Measurements from ENCODE around the gene LPP. TPM values are rescaled to one million over a fixed set of nuclear protein-coding genes. Genes with fewer than 3 reads are reported as not detected.

LPP gene
- total RNA-seq, 2 donors from 2014 or later: 52.7 to 53.4 TPM

DNA sequence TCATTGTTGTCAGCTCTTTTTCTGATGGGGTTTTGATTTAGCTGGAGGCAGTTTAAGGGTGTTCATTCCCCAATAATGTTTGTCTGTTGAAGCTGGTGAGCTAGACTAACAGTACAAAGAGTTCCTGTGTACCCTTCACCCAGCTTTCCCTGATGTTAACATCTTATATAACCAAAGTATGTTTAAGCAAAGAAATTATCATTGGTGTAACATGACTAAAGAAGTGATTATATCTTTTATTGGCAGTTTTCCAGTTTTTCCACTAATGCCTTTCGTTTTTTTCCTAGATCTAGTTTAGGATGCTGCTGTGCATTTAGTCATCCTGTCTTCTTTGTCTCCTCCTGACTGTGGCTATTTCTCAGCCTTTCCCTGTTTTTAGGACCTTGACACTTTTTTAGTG lies 165.6 kb downstream of the LPP start:
- ATAC-seq (no peak), DNase-seq (ENCODE audit: low spot score in 2 of 2) (no peak)
- Mint-ChIP-seq H3K36me3 (peaks cover 6 to 28% of the 10 kb centered on the region in 2 donors), H3K9me3 (peaks cover 5 to 10% of the 10 kb centered on the region in 2 donors), H3K27ac (no peak overlapping the region)

DNA sequence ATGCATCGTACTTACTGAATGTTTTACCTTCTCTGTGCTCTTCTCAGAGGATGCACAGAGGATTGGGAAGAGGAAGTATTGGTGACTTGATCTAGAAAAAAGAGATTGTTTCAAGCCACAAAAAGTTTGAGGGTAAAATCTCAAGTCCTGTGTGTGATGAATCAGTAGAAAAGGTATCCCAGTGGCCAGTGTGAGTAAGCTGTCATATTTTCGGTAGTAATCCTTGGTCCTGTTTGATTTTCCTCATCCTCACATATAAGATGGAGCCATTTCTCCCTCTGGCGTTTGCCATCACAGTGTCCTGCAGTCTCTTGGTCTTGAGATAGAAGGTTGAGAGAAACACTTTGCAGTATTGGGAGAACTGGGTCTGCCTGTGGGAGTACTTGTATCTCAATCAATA lies 166.8 kb downstream of the LPP start:
- peaks cover 6 to 17% of the 10 kb centered on the region in 2 donors for H3K9me3 Mint-ChIP-seq
- DNase-seq (ENCODE audit: low spot score in 2 of 2) (no peak), ATAC-seq (peak in 1 of 2 donors; percentile 1)
- no peak overlapping the region for H3K27ac Mint-ChIP-seq
- H3K36me3 Mint-ChIP-seq: peaks cover 6 to 40% of the 10 kb centered on the region in 2 donors

GRCh38 chr3:188321258-188321657 lies 167.3 kb downstream of the LPP start:
- no peak overlapping the region for H3K27ac Mint-ChIP-seq
- H3K9me3 Mint-ChIP-seq: peaks cover 6 to 22% of the 10 kb centered on the region in 2 donors
- DNase-seq (ENCODE audit: low spot score in 2 of 2) (no peak), ATAC-seq (no peak)
- H3K36me3 Mint-ChIP-seq: peaks cover 10 to 45% of the 10 kb centered on the region in 2 donors

DNA sequence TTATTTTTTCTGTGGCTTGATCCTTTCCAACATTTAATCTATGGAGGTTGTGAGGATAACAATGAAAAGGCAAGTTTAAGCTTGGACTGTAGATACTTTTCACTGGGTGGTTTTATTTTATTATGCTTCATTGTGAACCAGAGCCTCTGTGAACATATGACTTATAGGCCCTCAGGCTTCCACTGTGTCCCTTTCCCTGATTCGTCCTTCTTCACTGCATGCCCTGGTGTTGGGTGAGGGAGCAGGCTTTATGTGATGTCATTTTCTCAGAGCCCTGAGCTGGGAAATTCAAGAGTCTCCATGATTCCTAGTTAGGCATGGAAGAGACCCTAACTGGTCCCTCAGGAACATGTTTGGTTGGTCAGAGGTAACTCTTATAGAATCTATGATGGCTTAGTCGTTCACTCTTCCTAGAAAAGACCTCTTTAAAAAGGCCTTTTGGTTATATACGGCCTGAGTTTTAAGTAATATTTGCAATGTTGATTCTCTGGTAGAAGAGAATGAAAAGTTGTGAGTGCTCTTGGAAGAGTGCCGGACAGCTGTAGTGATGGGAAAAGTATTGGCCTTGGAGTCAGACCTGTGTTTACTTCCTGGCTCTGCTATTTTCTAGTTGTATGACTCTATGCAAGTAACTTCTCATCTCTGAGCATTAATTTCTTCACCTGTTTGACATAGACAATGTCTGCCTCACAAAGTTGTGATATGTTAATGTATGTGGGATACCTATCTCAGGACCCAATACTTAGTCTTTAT lies 168.4 kb downstream of the LPP start:
- H3K9me3 Mint-ChIP-seq: peaks cover 6 to 23% of the 10 kb centered on the region in 2 donors
- ATAC-seq (no peak), DNase-seq (ENCODE audit: low spot score in 2 of 2) (no peak)
- H3K27ac Mint-ChIP-seq: peak overlapping the region; percentile 78 to 90
- H3K36me3 Mint-ChIP-seq: peaks cover 11 to 52% of the 10 kb centered on the region in 2 donors

- ATAC-seq: peak; percentile 95 to 97
- Mint-ChIP-seq H3K9me3 (peaks cover 6 to 17% of the 10 kb centered on the region in 2 donors), H3K27ac (peak overlapping the region; percentile 78 to 90), H3K36me3 (peaks cover 5 to 45% of the 10 kb centered on the region in 2 donors)
- DNase-seq (ENCODE audit: low spot score in 2 of 2): peak; percentile 53 to 59
These were observed 169.3 kb downstream of the LPP start for GRCh38 chr3:188323067-188323842.

DNA sequence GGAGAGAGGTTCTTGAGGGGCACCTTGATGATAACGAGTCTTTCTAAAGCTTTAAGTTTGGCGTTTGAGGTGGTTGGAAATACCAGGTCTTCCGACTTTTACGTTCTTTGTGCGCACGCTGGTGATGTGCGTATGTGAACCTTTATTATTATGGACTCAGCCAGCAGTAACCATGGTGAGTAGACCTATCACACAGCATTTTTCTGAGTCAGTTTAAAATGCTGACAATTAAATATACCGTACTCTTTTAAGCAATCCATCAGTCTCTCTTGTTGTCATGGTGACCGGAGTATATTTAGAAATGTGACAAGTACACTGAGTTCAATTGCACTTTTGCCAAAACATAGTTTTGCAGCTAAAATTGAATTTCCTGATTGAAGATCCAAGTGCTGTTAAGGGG lies 172.2 kb downstream of the LPP start:
- Mint-ChIP-seq H3K36me3 (peaks cover 5 to 55% of the 10 kb centered on the region in 2 donors), H3K9me3 (peaks cover 6 to 17% of the 10 kb centered on the region in 2 donors), H3K27ac (no peak overlapping the region)
- DNase-seq (ENCODE audit: low spot score in 2 of 2) (no peak), ATAC-seq (no peak)

DNA sequence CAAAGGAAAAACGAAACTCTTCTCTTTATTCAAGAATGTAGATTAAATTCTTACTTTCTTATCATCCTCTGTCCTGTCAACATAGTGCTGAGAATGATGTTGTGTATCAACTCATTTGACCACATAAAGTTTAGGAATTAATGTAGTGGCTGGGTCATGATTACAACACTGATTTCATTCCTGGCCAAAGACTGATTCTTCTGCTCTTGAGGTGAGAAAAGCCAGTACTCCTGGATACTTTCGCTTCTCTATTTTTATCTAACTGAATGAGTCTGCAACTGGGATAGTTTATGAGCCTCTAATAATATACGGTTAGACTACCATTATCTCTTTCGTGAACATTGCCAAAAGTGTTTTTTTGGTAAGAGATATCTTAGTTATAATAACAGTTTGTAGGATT lies 173.0 kb downstream of the LPP start:
- ATAC-seq (no peak), DNase-seq (ENCODE audit: low spot score in 2 of 2) (no peak)
- Mint-ChIP-seq H3K9me3 (peaks cover 6 to 17% of the 10 kb centered on the region in 2 donors), H3K27ac (no peak overlapping the region), H3K36me3 (peaks cover 5 to 60% of the 10 kb centered on the region in 2 donors)

- H3K36me3 Mint-ChIP-seq: peaks cover 5 to 60% of the 10 kb centered on the region in 2 donors
- no peak for ATAC-seq
- no peak for DNase-seq (ENCODE audit: low spot score in 2 of 2)
- H3K9me3 Mint-ChIP-seq: peaks cover 6 to 17% of the 10 kb centered on the region in 2 donors
- no peak overlapping the region for H3K27ac Mint-ChIP-seq
These were observed 173.5 kb downstream of the LPP start for GRCh38 chr3:188327433-188327832.

DNA sequence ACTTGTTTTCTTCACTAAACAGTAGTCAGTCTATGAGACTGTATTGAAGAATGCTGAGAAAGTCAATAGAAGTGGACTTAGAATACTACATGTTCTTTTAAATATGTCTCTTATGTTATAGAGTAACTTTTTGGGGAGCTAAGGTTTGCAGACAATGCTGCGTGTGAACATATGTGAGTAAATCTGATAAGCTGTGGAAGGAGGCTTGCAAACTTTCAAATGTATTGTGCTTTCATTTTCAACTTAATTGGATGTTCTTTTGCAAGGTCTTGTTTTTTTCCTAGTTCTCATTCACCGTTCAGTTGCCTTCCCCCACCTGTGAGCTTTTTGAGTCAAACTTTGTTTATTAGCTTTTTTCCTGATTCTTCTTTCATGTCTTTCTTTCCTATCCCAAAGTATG lies 176.2 kb downstream of the LPP start:
- H3K36me3 Mint-ChIP-seq: peaks cover 5 to 46% of the 10 kb centered on the region in 2 donors
- ATAC-seq (peak in 1 of 2 donors; percentile 37), DNase-seq (ENCODE audit: low spot score in 2 of 2) (no peak)
- H3K27ac Mint-ChIP-seq: no peak overlapping the region
- peaks cover 0 to 10% of the 10 kb centered on the region in 2 donors for H3K9me3 Mint-ChIP-seq

- ATAC-seq (no peak), DNase-seq (ENCODE audit: low spot score in 2 of 2) (no peak)
- Mint-ChIP-seq H3K9me3 (peaks cover 0 to 1% of the 10 kb centered on the region in 2 donors), H3K27ac (no peak overlapping the region), H3K36me3 (peaks cover 2 to 43% of the 10 kb centered on the region in 2 donors)
These were observed 177.2 kb downstream of the LPP start for GRCh38 chr3:188331166-188331565.

DNA sequence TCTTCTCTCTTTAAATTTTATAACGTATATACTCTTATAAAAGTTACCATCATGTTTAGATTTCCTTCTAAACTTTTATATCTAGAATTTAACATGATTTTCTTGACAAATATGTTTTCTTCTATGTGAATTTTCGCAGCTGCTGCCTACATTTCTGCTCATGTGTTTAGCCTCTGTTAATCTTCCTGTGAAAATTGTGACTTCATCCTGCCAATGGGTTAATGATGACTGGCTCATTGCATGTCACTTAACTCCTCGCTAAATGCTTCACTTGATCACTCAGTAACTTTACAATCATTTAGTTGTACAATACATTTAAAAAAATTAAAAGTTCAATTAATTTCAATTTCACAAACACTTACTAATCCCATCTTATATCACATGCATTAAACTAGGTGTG lies 178.1 kb downstream of the LPP start:
- ATAC-seq: no peak
- H3K36me3 Mint-ChIP-seq: peaks cover 0 to 42% of the 10 kb centered on the region in 2 donors
- DNase-seq (ENCODE audit: low spot score in 2 of 2): no peak
- H3K27ac Mint-ChIP-seq: no peak overlapping the region
- no peaks in the 10 kb centered on the region for H3K9me3 Mint-ChIP-seq

DNA sequence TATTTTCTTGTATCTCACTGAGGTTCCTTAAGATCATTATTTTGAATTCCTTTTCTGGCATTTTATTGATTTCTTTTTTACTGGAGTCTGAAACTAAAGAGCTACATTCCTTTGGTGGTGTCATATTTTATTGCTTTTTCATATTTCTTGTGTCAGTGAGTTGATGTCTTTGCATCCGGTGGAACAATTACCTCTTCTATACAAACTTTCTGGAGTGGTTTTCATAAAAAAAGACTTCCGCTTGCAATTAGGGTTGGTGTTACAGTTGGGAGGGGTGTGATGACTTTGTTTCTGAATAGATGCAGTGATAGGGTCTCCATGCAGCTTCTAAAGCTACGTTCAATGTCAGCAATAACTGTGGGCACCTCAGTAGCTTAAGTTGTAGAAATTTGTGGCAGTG lies 181.7 kb downstream of the LPP start:
- Mint-ChIP-seq H3K9me3 (no peaks in the 10 kb centered on the region), H3K27ac (no peak overlapping the region), H3K36me3 (peaks cover 0 to 44% of the 10 kb centered on the region in 2 donors)
- ATAC-seq (no peak), DNase-seq (ENCODE audit: low spot score in 2 of 2) (no peak)

DNA sequence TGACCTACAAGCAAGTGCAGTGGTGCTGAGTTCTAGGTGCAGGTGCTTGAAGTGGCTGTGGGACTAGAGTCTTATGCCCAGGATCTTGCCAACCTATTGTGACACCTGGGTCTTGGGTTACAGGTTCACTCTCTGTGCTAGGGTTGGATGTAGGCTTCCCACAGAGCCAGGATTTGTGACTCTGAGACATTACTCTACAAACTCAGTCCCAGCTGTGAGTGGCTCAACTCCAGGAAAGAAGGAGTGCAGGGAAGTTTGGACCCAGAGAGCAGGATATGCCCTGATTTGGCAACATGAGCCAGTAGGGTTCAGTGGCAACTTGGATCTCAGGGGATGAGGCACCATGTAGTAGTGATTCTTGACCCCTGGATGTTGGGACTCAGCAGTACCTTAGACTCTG lies 182.2 kb downstream of the LPP start:
- Mint-ChIP-seq H3K27ac (no peak overlapping the region), H3K36me3 (peaks cover 0 to 42% of the 10 kb centered on the region in 2 donors), H3K9me3 (no peaks in the 10 kb centered on the region)
- no peak for DNase-seq (ENCODE audit: low spot score in 2 of 2)
- no peak for ATAC-seq

DNA sequence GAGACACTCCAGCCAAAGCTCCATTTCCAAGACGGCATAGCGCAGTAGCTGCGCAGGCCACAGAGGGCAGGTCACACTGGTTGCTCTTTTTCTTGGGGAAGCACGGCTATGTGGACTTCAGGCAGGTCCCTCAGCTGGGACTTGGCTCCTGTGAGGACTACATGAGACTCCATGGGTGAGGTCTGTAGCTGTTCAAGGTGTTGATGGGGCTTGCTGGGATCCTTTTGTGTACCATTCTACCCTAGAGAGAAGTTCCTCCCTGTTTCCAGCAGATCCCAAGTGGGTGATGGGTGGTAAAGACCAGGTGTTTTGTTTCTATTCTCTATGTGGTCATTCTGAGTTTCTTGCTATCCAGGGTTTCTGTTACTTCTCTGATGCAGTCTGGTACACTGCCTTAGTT lies 183.3 kb downstream of the LPP start:
- DNase-seq (ENCODE audit: low spot score in 2 of 2) (no peak), ATAC-seq (no peak)
- Mint-ChIP-seq H3K27ac (no peak overlapping the region), H3K36me3 (peaks cover 0 to 48% of the 10 kb centered on the region in 2 donors), H3K9me3 (peaks cover 0 to 8% of the 10 kb centered on the region in 2 donors)

- ATAC-seq: no peak
- DNase-seq (ENCODE audit: low spot score in 2 of 2): no peak
- peaks cover 0 to 8% of the 10 kb centered on the region in 2 donors for H3K9me3 Mint-ChIP-seq
- peaks cover 0 to 49% of the 10 kb centered on the region in 2 donors for H3K36me3 Mint-ChIP-seq
- H3K27ac Mint-ChIP-seq: peak overlapping the region in 1 of 2 donors; percentile 33
These were observed 184.1 kb downstream of the LPP start for GRCh38 chr3:188338086-188338485.

DNA sequence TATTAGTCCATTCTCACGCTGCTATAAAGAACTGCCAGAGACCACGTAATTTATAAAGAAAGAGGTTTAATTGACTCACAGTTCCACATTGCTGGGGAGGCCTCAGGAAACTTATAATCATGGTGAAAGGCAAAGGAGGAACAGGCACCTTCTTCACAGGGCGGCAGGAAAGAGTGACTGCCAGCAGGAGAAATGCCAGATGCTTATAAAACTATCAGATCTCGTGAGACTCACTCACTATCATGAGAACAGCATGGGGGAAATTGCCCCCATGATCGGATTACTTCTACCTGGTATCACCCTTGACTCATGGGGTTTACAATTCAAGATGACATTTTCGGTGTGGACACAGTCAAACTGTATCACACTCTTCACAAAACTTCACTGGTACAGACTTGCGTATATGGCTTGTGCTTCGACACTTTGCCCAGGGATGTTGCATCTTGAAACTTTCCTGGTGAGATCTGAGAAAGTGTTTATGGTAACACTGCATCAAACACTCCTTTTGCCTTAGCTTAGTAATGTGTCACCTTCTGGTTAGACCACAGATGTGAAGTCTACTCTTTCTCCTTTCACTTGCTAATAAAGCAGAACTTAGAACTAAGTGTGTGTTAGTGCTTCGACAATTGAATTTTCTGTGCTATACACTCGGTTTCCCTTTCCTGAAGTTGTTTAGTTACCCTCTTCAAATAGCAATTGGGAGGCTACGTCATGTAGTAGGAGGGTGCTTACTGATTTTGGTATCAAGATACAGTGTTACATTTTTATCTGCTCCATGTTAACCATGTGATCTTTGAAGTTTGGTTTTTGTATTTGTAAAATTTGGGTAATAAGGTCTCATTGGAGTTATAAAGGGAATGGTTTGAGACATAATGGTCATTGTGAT lies 185.7 kb downstream of the LPP start:
- Mint-ChIP-seq H3K36me3 (peaks cover 0 to 56% of the 10 kb centered on the region in 2 donors), H3K9me3 (peaks cover 0 to 8% of the 10 kb centered on the region in 2 donors), H3K27ac (peak overlapping the region; percentile 80 to 96)
- DNase-seq (ENCODE audit: low spot score in 2 of 2) (peak; percentile 56 to 65), ATAC-seq (peak; percentile 91 to 94)

All from activated naive CD4-positive, alpha-beta T cell treated with anti-CD3 and anti-CD28 coated beads, Interleukin-2, amount 50 U/mL, for 72 hours (primary cell).